H9 (cell line): ENCODE results near the gene SPAM1. TPM values are rescaled to one million over a fixed set of nuclear protein-coding genes. Genes with fewer than 3 reads are reported as not detected.

Experiments
- DNase-seq: peaks from one replicate; pipeline ENCODE4 v3.0.0-alpha.2; 2017
- H2AFZ ChIP-seq: one replicate; pipeline ENCODE4 v1.6.1; 2013; ENCODE audit warnings: mild to moderate bottlenecking, low read length, control low read depth, moderate library complexity
- H2AK5ac ChIP-seq: 2 replicates; pipeline ENCODE4 v1.6.1; 2013; ENCODE audit warnings: low read length, control low read depth, mixed read lengths; ENCODE audit not compliant: insufficient read length
- H2BK120ac ChIP-seq: one replicate; pipeline ENCODE4 v1.6.1; 2013; ENCODE audit warnings: low read depth, mild to moderate bottlenecking, low read length, control low read depth, inconsistent platforms; ENCODE audit not compliant: poor library complexity, severe bottlenecking
- H2BK12ac ChIP-seq: 2 replicates; pipeline ENCODE4 v1.6.1; 2013; ENCODE audit warnings: low read length, control low read depth, mixed read lengths, low read depth; ENCODE audit not compliant: insufficient read length
- H2BK15ac ChIP-seq: 2 replicates; pipeline ENCODE4 v1.6.1; 2013; ENCODE audit warnings: low read depth, low read length, control low read depth
- H2BK20ac ChIP-seq: one replicate; pipeline ENCODE4 v1.6.1; 2013; ENCODE audit warnings: low read depth, mild to moderate bottlenecking, low read length, control low read depth, inconsistent platforms; ENCODE audit not compliant: poor library complexity, severe bottlenecking
- H2BK5ac ChIP-seq: 2 replicates; pipeline ENCODE4 v1.6.1; 2013; ENCODE audit warnings: low read length, control low read depth, mixed read lengths; ENCODE audit not compliant: insufficient read length
- H3K14ac ChIP-seq: 2 replicates; pipeline ENCODE4 v1.6.1; 2013; ENCODE audit warnings: low read length, control low read depth; ENCODE audit not compliant: insufficient read depth
- H3K18ac ChIP-seq: 2 replicates; pipeline ENCODE4 v1.6.1; 2013; ENCODE audit warnings: low read depth, mild to moderate bottlenecking, mixed read lengths, low read length, control low read depth; ENCODE audit not compliant: insufficient read length
- H3K23ac ChIP-seq: 2 replicates; pipeline ENCODE4 v1.6.1; 2013; ENCODE audit warnings: low read length, control low read depth, mixed read lengths, low read depth; ENCODE audit not compliant: insufficient read length
- H3K23me2 ChIP-seq: 2 replicates; pipeline ENCODE4 v1.6.1; 2013; ENCODE audit warnings: low read depth, mild to moderate bottlenecking, mixed read lengths, low read length, control low read depth; ENCODE audit not compliant: insufficient read length, poor library complexity, severe bottlenecking
- H3K27ac ChIP-seq: 2 replicates; pipeline ENCODE4 v1.5.1; 2013; ENCODE audit warnings: low read length, control low read depth, mixed read lengths, low read depth; ENCODE audit not compliant: insufficient read length
- H3K27me3 ChIP-seq: 2 replicates; pipeline ENCODE4 v1.6.1; 2013; ENCODE audit warnings: low read length, control low read depth, inconsistent platforms; ENCODE audit not compliant: insufficient read depth
- H3K4ac ChIP-seq: 2 replicates; pipeline ENCODE4 v1.6.1; 2013; ENCODE audit warnings: low read depth, mild to moderate bottlenecking, control low read depth, inconsistent platforms, low read length, moderate library complexity
- H3K4me1 ChIP-seq: 2 replicates; pipeline ENCODE4 v1.6.1; 2013; ENCODE audit warnings: low read length, control low read depth, inconsistent platforms; ENCODE audit not compliant: insufficient read depth
- H3K4me2 ChIP-seq: 2 replicates; pipeline ENCODE4 v1.6.1; 2013; ENCODE audit warnings: low read length, control low read depth, mixed read lengths; ENCODE audit not compliant: insufficient read length, insufficient read depth
- H3K56ac ChIP-seq: 2 replicates; pipeline ENCODE4 v1.6.1; 2013; ENCODE audit warnings: low read depth, mild to moderate bottlenecking, mixed read lengths, low read length, control low read depth; ENCODE audit not compliant: insufficient read length
- H3K79me1 ChIP-seq: 2 replicates; pipeline ENCODE4 v1.6.1; 2013; ENCODE audit warnings: low read depth, mild to moderate bottlenecking, moderate library complexity, low read length, control low read depth, inconsistent platforms; ENCODE audit not compliant: insufficient read depth, poor library complexity, severe bottlenecking
- H3K79me2 ChIP-seq: 2 replicates; pipeline ENCODE4 v1.6.1; 2013; ENCODE audit warnings: low read length, control low read depth, inconsistent platforms; ENCODE audit not compliant: insufficient read depth
- H3K9ac ChIP-seq: 2 replicates; pipeline ENCODE4 v1.6.1; 2013; ENCODE audit warnings: low read length, control low read depth, mixed read lengths; ENCODE audit not compliant: insufficient read length; ENCODE audit errors: extremely low read depth
- H3K9me3 ChIP-seq: one replicate; pipeline ENCODE4 v1.6.1; 2013; ENCODE audit warnings: low read depth, low read length, inconsistent platforms; ENCODE audit not compliant: control insufficient read depth
- H3T11ph ChIP-seq: one replicate; pipeline ENCODE4 v1.6.1; 2013; ENCODE audit warnings: mild to moderate bottlenecking, low read length, control low read depth, inconsistent platforms
- H4K20me1 ChIP-seq: one replicate; pipeline ENCODE4 v1.6.1; 2013; ENCODE audit not compliant: control insufficient read depth, insufficient read length, insufficient read depth
- H4K5ac ChIP-seq: 2 replicates; pipeline ENCODE4 v1.6.1; 2013; ENCODE audit warnings: low read depth, mild to moderate bottlenecking, mixed read lengths, low read length, control low read depth; ENCODE audit not compliant: insufficient read length
- H4K8ac ChIP-seq: replicated peaks from 2 replicates; pipeline ENCODE4 v1.6.1; 2013; ENCODE audit warnings: low read length, control low read depth, mixed read lengths, low read depth; ENCODE audit not compliant: insufficient read length
- H4K91ac ChIP-seq: 2 replicates; pipeline ENCODE4 v1.6.1; 2013; ENCODE audit warnings: low read depth, mild to moderate bottlenecking, moderate library complexity, mixed read lengths, low read length, control low read depth; ENCODE audit not compliant: insufficient read length
- H3K27ac Mint-ChIP-seq, 3 experiments: 2 replicates in 2 of 3; 3 replicates in 1 of 3; pipeline ENCODE4 v1.8.0; 2020 to 2021; ENCODE audit warnings: mixed read lengths in 3 of 3, mild to moderate bottlenecking in 1 of 3, moderate library complexity in 1 of 3
- H3K27me3 Mint-ChIP-seq: 2 replicates; pipeline ENCODE4 v1.8.0; 2021; ENCODE audit warnings: low read depth, mild to moderate bottlenecking, moderate library complexity, mixed read lengths
- H3K36me3 Mint-ChIP-seq, 3 experiments: 2 replicates in 2 of 3; 3 replicates in 1 of 3; pipeline ENCODE4 v1.8.0; 2020 to 2021; ENCODE audit warnings: low read depth in 3 of 3, mixed read lengths in 3 of 3; ENCODE audit not compliant: insufficient read depth in 1 of 3
- H3K4me1 Mint-ChIP-seq, 2 experiments: 2 replicates each; pipeline ENCODE4 v1.8.0; 2020; ENCODE audit warnings: mixed read lengths in 2 of 2
- H3K4me3 Mint-ChIP-seq, 2 experiments: 2 replicates in 1 of 2; 3 replicates in 1 of 2; pipeline ENCODE4 v1.8.0; 2020 to 2021; ENCODE audit warnings: mild to moderate bottlenecking in 2 of 2, mixed read lengths in 2 of 2, moderate library complexity in 1 of 2
- H3K9me3 Mint-ChIP-seq, 2 experiments: 2 replicates in 1 of 2; 3 replicates in 1 of 2; pipeline ENCODE4 v1.8.0; 2020; ENCODE audit warnings: mild to moderate bottlenecking in 2 of 2, mixed read lengths in 2 of 2, moderate library complexity in 1 of 2
- WGBS: extraction: QIAGEN DNeasy Blood & Tissue Kit; methylation state at CpG from one replicate; pipeline ENCODE4 v1.1.7; 2013; ENCODE audit warnings: missing lambda C conversion rate, low lambda C conversion rate, mixed read lengths; ENCODE audit not compliant: insufficient read length; ENCODE audit errors: extremely low coverage; 5-methylcytosine and 5-hydroxymethylcytosine counted together
- total RNA-seq: library from RNA; stranded (reverse); gene quantifications from 2 replicates; pipeline ENCODE4 v1.2.1, GENCODE V29; 2021
- TF ChIP-seq, protein P1 (sequence below): fragments of 200-600 bp; sonication (generic); conservative IDR thresholded peaks from 3 replicates; pipeline ENCODE4 v1.8.0; 2021; ENCODE audit warnings: antibody characterized with exemption, mild to moderate bottlenecking

The SPAM1 gene
- total RNA-seq, 1 experiment from 2014 or later: not detected

DNA sequence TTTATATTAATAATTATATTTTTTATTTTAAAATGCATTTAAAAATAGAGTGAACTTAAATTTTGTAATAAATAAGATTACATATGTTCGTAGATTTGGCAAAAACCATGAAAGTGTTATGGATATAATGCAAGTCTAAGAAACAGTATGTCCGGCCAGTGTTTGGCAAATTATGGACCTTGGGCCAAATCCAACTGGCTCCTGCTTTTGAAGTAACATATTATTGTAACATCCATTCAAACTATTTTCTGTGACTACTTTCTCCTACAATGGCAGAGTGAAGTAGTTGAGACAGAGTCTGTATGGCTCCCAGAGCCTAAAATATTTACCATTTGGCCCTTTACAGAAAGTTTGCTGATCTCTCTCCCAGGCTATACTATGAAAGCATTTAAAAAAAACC, 69.0 kb downstream of the SPAM1 start:
- Histone ChIP-seq H2BK15ac (no peak overlapping the region), H2BK120ac (no peak overlapping the region), H3K9me3 (no peaks in the 10 kb centered on the region), H3K27me3 (no peaks in the 10 kb centered on the region), H3K79me1 (no peaks in the 10 kb centered on the region), H2BK20ac (no peak overlapping the region), H3K56ac (no peak overlapping the region), H3K23me2 (no peaks in the 10 kb centered on the region), H3K23ac (no peak overlapping the region), H3K27ac (no peak overlapping the region), H4K8ac (no peak overlapping the region), H2BK5ac (no peak overlapping the region), H4K20me1 (no peaks in the 10 kb centered on the region), H2BK12ac (no peak overlapping the region), H4K91ac (no peak overlapping the region), H2AFZ (no peak overlapping the region), H3T11ph (no peak overlapping the region), H2AK5ac (no peak overlapping the region), H4K5ac (no peak overlapping the region), H3K18ac (no peak overlapping the region), H3K79me2 (no peaks in the 10 kb centered on the region), H3K14ac (no peak overlapping the region), H3K4me2 (no peak overlapping the region), H3K4ac (no peak overlapping the region), H3K9ac (no peak overlapping the region), H3K4me1 (peaks cover 7% of the 10 kb centered on the region)
- Mint-ChIP-seq H3K9me3 (peaks cover 0 to 5% of the 10 kb centered on the region in 2 experiments; a peak in 2 of 5 replicates), H3K4me3 (no peak overlapping the region), H3K36me3 (peaks cover 0 to 5% (median 0%) of the 10 kb centered on the region in 3 experiments; a peak in 3 of 7 replicates), H3K27ac (no peak overlapping the region), H3K4me1 (peaks cover 20 to 31% of the 10 kb centered on the region in 2 experiments), H3K27me3 (peaks cover 6% of the 10 kb centered on the region)
- no peak for DNase-seq
- WGBS: no CpG with 5 or more reads among the region's 2 CpGs
- TF ChIP-seq, protein P1, sequence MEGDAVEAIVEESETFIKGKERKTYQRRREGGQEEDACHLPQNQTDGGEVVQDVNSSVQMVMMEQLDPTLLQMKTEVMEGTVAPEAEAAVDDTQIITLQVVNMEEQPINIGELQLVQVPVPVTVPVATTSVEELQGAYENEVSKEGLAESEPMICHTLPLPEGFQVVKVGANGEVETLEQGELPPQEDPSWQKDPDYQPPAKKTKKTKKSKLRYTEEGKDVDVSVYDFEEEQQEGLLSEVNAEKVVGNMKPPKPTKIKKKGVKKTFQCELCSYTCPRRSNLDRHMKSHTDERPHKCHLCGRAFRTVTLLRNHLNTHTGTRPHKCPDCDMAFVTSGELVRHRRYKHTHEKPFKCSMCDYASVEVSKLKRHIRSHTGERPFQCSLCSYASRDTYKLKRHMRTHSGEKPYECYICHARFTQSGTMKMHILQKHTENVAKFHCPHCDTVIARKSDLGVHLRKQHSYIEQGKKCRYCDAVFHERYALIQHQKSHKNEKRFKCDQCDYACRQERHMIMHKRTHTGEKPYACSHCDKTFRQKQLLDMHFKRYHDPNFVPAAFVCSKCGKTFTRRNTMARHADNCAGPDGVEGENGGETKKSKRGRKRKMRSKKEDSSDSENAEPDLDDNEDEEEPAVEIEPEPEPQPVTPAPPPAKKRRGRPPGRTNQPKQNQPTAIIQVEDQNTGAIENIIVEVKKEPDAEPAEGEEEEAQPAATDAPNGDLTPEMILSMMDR: no peak
